NCI-H2196 (cell line): Measurements from ENCODE around the gene EVA1A.
A peak's percentile ranks its signal among the peaks of the same experiment; 100 is the strongest.

Experiments used
- DNase-seq: peaks from one replicate; lab custom pipeline; 2025; ENCODE audit not compliant: unreplicated experiment; lab: John Stamatoyannopoulos, UW

EVA1A gene, protein sequence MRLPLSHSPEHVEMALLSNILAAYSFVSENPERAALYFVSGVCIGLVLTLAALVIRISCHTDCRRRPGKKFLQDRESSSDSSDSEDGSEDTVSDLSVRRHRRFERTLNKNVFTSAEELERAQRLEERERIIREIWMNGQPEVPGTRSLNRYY

DNA sequence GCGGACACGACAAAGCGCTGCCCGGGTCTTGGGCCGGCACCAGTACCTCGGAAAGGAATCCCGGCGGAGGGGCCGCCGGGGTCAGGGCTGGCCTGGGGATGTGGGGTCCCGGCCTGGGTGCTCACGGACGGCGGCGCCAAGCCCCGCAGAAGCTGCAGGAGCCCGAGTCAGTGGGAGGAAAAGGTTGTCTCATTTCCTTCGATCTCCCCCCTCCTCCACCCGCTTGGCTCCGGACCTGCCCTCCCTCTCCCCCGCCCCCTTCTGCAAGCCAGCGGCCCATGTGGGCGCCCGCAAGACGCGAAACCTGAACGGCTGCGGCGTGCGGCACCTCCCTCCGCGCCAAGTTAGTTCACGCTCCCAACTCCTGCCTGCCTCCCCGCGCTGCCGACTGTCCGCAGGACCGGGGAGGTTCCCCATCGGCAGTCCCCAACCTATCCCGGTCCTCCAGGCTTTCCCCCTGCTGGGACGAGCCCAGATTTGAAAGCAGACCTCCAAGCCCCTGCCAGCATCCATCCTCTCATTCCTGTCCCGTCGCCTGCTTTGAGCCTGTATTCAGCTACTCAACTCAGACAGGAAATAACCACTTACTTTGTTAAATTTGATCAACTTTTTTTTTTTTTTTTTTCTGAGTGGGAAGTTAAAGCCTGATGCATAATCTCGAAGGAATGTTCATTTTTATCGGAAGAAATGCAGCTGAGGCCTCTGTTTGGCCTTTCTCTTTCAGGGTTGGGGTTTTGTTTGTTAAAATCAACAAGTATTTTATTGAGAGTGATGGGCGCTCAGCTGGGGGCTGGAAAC is at the start of gene EVA1A:
TSS of gene EVA1A (minus strand) at position 172 of the 798 bp plus-strand sequence. CDS start 42,799 bp downstream, outside the sequence.
- peak; percentile 32 for DNase-seq

DNA sequence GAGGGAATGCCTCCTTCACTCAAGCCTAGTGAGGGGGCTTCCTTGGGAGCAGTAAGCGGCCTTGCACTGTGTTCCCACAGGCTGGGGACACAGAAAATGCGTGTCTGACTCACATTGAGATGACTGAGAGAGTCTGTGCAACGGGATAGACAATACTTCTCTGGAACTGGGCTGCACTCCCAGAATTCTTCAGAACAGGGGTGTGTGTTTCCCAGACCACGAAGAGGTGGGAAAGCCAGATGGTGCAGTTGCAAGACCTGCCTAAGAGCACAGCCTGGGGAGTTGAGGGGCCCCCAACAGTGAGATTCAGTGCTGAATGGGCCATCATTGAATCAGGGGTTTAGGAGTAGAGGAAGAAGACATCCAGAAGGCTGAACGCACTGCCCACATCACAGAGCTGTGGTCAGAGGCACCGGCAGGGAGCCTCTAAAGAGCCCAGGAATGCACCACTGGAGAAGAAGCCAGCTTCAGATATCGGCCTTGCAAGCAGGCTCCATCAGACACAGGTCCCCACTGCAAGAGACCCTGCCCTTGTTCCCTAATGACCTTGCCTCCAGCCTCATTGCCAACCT is 49.3 kb upstream of the EVA1A start:
- DNase-seq = no peak

DNA sequence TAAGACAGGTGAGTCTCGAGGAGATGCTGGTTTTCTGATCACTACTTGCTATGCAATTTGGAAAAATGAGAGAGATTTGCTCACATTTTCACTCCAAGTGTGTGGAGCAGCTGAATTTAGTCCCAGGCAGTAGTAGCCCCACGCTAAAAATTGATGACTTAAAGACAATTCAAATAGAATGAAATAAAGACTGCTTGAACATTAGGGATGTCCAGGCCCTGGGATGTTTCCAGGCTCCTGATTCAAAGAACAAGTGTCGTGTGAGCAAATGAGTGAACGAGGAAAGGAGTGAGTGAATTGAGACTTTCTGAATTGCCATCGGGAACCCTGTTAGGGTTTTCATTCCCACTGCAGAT is 48.6 kb upstream of the EVA1A start:
- DNase-seq = no peak

DNA sequence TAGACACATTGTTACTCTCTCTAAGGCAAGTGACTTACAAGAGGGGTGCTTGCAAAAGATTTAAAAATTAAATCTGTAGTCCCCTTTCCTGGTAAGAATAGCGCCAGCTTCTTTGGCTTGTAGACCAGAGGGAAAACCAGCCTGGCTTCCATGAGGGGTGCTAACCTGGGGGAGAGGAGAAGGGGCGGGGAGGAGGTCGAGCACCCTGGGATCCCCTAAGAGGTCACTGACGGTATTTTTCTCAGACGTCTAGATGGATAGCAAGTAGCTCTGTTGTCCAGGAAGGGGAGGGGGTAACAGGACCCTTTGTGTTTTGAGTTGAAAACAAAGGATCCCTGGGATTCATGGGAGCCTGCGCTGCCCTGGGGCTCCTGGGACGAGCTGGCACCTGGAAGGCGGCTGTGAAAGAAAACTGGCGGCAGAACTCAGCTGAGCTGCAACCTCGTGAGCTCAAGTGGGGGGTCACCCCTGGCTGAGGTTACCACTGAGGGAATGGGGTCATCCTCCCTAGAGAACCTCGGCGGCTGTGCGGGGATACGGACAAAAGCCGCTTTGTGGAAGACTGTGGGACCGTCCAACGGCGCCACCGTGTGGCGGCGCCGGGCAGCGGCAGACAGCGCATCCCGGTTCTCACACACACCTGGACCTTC is 48.1 kb upstream of the EVA1A start:
- DNase-seq = peak; percentile 45

DNA sequence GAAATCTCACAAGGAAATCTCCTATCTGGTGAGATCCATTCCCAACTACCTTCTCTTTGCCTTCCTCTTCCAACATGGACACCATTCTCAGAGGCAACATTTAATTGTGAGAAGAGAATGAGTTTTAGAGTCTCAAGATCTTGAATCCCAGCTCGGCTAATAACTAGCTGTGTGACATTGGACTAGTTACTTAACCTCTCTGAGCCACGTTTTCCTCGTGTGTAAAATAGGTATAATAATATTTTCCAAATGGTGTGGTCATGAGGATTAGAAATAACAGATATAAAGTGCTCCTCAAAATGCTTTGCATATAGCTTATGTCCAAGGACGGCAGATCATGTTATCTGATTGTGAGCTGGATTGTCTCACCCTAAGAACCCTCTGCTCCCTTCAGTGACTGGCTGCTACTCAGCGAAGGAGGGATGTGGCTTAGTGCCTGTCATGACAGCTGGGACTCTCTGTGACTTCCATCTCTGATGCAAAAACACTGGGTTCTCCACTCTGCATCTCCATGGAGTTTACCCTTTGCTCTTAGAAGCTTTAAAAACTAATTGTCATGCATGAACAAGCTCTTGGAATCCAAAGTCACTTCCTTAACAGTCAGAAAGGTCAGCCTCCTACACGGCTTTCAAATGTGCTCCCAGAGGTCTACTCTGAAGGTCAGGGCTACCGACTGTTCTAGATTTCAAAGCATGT is 47.4 kb upstream of the EVA1A start:
- DNase-seq = no peak

DNA sequence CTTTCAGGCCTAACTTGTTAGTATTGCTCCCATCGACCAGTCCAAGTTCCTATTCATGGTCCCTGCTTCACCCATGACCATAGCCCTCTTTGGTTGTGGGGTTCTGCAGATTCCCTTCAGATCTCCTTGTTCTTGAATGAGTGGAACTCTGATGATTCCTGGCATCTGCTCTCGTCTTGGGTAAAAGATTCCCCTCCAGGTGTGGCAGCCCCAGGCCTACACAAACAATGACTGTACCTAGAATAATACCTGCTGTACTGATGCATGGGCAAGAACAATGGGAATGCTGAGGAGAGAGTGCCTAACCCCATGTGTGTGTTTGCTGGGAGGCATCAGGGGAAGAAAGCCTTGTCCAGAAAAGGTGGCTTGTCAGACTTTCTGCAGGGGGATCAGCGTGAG is 46.7 kb upstream of the EVA1A start:
- DNase-seq = no peak

DNA sequence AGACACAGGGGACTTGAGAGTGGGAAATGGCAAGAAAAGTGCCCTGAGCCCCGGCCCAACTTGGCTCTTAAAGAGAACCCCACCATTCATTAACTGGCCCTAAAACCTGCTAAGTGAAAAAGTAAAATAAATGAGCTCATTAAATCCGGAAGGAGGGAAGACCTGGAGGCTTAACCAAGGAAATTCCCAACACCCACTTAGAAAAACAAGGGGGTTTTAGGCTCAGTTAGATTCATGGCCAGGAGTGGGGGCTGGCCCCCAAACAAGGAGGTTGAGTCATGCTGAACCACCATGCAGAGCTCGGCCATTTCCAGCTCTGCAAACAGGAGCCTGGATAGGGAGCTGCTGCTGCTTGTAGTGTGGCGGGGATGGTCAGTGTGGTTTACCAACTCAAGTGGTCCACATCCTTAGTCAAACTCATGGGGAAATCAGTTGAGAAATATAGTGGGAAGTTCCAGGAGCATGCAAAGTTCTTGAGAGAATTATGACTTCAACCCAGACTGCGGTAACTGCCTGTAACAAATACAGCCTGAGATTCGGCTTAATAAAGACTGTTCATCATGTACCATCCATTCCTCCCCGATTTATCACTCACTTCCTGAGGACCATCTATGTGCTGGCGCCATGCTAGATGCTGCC is 46.1 kb upstream of the EVA1A start:
- DNase-seq = no peak

DNA sequence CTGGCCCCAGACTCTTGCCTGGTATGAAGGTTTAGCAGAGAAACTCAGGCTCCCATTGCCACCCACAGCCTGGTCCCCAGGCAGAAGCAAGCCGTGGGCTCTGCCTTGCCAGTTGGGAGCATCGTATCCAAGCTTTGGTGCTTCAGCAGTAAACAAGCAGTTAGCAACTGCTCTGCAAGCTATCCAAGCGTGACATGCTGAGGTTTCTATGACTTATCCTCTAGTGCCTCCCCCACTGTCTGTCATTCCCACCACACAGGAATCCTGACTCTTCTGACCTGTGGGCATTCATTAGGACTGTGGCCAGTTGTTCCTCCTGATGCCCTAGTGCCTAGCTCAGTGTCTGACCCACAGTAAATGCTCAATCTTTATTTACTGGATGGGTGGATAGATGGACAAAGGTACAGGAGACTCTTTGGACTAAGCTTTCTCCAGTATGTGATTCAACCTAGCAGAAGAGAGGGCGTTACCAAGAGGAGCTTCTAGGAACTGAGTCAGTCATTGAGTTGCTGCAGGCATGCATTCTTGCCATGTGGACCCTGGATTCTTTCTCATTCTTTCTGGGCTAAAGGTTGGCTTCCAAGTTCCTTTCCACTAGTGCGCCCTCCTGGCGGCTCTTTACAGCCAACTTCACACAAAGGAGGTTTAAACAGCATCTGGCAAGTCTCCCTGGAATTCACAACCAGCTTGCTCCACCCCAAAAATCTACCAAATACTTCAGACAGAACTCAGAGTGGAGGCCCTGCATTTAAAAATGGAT is 45.2 kb upstream of the EVA1A start:
- DNase-seq = no peak

DNA sequence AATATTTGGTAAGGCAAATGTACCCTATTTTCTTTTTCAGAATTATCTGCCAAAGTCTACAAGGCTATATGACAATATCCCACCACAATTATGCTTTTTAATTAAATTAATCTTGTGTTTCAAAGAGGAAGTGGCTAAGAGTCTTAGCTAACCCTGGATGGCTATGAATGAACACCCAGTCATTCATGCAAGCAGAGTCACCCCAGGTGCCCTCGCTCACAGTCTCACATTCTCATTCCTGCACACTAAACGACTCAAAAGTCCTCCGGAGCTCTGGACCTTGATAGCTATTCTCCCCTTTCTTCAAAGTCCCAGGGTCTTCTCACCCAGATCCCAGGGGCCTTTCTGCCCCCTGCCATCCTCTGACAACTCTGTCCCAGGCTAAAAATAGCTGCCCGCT is 43.7 kb upstream of the EVA1A start:
- DNase-seq = no peak

DNA sequence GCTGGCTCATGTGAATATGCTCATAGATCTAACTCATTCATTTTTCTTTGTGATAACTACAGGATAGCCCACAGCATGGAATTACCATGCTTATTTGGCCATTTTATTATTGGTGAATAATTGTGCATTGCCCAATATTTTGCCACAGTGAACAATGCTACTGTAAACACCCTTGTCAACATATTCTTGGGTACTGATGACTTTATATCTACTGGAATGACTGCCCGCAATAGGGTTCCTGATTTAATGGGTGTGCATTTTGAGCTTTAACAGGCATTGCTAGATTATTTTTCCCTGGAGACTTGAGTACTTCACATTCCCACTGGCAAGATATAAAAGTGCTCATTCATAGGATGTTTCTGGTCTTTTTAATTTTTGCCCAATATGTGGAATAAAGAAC is 42.7 kb upstream of the EVA1A start:
- no peak for DNase-seq

DNA sequence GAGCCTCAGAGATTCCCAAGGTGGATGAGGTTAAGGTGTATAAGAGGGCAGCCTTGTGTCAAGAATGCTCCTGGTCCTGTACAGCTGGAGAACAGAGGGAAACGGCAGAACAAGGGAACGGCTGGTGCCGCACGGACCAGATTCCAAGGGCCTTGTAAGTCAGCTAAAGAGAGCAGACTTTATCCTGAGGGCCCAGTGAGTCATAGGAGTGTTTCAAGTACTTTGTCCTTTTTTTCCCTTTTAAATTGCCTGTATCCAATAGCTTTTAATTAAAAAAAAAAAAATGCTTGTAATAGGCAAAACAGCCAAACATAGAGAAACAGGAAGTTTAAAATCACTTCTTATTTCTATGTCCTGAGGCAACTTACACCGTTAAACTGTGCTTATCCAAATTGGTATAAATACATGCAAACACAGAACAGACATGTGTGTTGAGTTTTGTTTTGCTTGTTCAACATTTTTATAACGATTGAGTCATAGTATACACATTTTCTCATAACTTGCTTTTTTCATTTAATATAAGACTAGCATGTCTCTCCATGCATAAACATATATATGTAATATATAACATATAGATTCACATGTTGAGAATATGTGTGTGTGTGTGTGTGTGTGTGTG is 42.1 kb upstream of the EVA1A start:
- DNase-seq = no peak

DNA sequence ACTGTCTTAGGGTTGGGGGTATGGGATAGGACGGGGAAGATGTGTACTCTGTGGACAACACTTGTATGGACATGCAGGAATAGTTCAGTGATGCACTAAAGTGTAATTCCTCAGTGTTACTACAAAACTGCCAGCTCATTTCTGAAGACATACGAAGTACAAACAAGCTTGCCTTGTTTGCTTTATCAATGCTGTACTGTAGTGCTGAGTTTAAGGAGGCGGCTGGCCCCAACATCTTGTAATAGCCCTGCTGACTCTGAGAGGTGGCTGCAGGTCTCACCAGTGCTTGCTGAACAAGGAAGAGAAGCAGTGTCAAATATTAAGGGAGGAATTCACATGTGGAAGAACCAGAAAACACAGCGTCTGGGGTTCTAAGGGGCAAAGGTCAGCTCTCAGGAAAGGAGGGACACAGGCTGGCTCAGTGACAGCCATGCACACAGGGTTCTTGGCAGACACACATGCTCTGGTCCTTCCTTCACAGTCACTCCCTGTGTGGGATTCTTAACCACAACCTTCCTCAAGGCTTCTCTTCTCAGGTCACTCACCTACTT is 39.8 kb upstream of the EVA1A start:
- DNase-seq = no peak

DNA sequence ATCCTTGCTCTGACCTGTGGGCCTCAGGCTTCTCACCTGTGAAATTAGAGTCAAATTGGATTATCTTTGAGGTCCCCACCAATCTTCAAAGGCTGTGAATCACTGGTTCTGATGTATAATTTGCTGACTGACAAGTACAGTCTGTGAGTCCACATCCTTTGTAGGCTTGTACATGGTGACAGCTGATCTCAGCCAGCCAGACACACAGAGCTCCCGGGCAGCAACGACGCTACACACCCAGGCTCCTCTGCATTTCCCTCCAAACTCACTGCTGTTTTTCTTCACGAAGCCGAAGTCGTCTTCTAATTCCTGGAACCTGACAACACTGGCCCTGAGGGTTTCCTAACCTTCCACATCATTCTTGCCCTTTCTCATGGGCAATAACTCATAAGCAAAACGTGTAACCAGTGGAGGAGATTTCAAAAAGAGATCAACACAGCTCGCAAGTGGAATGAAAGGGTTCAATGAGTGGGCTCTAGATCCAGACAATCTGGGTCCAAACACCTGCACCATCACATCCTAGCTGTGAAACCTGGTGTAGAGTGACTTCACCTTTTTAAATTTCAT is 37.9 kb upstream of the EVA1A start:
- no peak for DNase-seq

DNA sequence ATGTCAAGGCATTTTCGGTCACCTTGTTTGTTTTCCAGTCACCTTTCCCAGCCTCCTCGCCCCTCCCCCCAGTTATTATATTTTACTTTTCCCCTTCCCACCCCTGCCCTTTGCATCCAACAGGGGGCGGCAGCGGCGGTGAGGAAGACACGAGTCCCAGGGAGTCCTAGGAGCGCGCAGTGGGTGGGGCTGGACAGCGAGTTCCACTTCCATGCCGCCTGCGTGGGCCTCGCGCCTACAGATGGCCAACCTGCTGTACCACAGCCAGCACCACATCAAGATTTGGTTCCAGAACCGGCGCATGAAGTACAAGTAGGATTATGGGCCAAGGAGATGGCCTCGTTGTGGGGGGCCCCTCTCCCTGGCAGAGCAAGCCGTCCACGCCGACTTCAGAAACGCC is 37.2 kb upstream of the EVA1A start:
- no peak for DNase-seq

DNA sequence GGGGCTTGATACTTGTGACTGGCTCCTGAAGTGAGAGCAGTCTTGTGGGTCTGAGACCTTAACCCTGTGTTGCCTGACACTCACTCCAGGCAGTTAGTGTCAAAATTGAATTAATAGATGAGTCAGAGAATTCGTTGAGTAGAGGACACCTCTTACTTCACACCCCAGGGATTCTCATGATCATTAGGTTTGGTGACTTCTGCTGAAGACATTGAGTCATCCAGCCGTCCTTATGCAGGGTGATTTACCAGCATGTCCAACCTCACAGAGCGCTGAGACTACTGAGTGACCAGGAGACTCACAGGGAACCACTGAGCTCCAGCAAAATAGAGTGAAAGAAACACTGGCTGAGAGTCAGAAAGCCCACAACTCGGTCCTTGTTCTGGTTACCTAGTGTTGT is 36.0 kb upstream of the EVA1A start:
- DNase-seq = no peak

DNA sequence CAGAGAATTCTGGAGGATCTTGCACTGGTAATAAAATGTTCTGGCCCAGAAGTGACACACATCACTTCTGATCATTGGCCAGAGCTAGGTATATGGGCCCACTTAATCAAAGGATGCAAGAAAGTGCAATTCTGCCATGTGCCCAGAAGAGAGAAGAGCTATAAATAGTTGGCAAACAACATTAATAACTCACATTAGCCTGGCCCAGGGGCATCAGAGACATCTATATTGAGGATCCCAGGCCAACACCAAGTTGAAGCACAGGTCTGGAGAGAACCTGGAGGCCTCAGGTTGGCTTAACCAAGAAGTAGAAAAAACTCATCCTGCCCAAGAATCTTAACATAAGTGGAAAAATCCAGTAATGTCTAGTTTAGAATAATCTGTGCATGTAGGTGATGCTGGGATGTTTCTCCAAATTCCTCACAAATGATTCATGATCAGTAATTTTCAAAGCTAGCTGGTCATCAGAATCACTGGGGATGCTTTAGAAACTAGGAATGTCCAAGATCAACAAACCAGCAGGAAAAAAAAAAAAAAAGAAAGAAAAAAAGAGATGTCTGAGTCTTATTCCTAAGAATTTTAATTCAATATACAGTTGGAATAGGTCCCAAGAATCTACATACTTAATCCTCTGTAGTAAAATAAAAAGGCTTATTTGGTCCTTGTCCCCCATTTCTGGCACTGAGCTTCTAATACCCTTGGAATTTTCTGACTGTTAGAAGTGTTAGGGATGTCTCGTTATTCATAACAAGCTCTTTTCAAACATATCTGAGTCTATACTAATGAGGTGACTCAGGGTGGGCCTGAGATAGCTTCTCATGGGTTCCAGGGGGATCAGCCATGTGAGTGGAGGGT is 35.0 kb upstream of the EVA1A start:
- DNase-seq = no peak

DNA sequence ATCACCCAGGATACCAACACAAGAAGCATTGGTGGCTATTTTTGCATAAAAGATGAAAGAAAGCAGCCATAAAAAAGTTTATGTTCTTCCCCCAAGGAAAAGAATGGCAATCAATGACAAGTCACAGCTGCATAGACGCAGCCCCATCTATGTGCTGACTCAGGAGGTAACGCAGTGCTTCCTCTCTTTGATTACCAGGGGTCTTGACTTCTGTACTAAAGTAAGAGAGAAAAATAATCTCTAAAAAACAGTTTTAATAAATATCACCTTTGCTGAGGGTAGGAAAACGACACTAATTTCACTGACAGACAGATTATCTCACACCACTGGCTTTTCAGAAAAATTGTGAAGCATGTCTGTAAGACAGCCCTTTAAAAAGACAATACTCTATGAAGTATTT is 33.9 kb upstream of the EVA1A start:
- DNase-seq = no peak

DNA sequence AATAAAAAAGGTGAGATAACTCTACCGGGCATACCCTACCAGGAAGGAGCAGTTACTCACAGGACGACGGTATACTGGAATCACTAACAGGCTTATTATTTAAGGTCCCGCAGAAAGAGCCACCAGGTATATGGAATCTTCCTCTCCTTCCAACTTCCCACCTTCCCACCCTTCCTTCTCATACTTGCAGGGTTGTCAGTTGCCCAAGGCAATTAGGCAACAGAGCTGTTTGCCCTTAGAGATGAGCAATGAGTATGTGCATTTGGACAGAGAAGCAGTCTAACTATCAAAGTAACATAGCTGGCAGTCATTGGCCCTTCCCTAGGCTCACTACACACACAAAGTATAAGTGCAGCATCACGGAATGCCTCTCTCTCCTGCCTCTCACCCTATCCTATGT is 32.1 kb upstream of the EVA1A start:
- DNase-seq = no peak
